Measurements from ENCODE around the gene TLR9. TPM values are rescaled to one million over a fixed set of nuclear protein-coding genes. Genes with fewer than 3 reads are reported as not detected.

TLR9 gene
- polyA plus RNA-seq, 1 of the 3 experiments (the other 2 are of a cell fraction), result 0.12 TPM

GRCh38 chr3:52221563-52222318 is 3.7 kb downstream of the TLR9 start:
- H3K9me2 ChIP-seq, result no peaks in the 10 kb centered on the region
- no peaks in the 10 kb centered on the region for H3K79me2 ChIP-seq (ENCODE audit: insufficient read depth)
- ChIA-PET POLR2A (interaction anchor here (0.9 kb wide), 1 partner anchor 58 kb away, joined by 3 read pairs; no protein-coding TSS in a partner anchor), CTCF (interaction anchor here (0.8 to 16.1 kb wide), 19 partner anchors 8 to 248 kb away, joined by 3 to 257 read pairs (median 8); partner anchors contain the start of genes ABHD14A, ABHD14B, PPM1M and TWF2)
- H3F3A ChIP-seq (replicated peaks; ENCODE audit: insufficient read depth), result peaks cover 12% of the 10 kb centered on the region
- no peak overlapping the region for H3K4me2 ChIP-seq
- H3K27me3 ChIP-seq (ENCODE audit: insufficient read depth), result no peaks in the 10 kb centered on the region
- H4K20me1 ChIP-seq (ENCODE audit: insufficient read depth), result no peaks in the 10 kb centered on the region
- WGBS (ENCODE audit: low lambda C conversion rate), result 90% methylated on average over 15 of the region's 34 CpGs
- TF ChIP-seq TAF1 (IDR thresholded peaks at IDR 0.05; ENCODE audit: borderline replicate concordance, low read depth, low read length) (no peak), RFX5 (IDR thresholded peaks at IDR 0.05; ENCODE audit: low read length) (no peak), JUND (IDR thresholded peaks at IDR 0.05) (no peak), PBX3 (IDR thresholded peaks at IDR 0.05) (no peak), TEAD4 (IDR thresholded peaks at IDR 0.05; ENCODE audit: borderline replicate concordance, insufficient read depth) (no peak), TCF12 (IDR thresholded peaks at IDR 0.05) (no peak), EP300 (IDR thresholded peaks at IDR 0.05; ENCODE audit: borderline replicate concordance in 1 of 2, low read depth in 1 of 2, low read length in 1 of 2) (no peak), RCOR1 (IDR thresholded peaks at IDR 0.05; ENCODE audit: low read length) (no peak), RXRA (IDR thresholded peaks at IDR 0.05; ENCODE audit: borderline replicate concordance, low read depth) (no peak), FOSL2 (IDR thresholded peaks at IDR 0.05; ENCODE audit: borderline replicate concordance, low read depth) (no peak), EZH2phosphoT487 (IDR thresholded peaks at IDR 0.05; ENCODE audit: borderline replicate concordance, low read depth) (no peak), NRF1 (IDR thresholded peaks at IDR 0.05; ENCODE audit: low read depth, low read length) (no peak), YY1 (IDR thresholded peaks at IDR 0.05; ENCODE audit: low read depth) (no peak), POLR2AphosphoS5 (IDR thresholded peaks at IDR 0.05; ENCODE audit: low read depth, low read length) (no peak)
- TF ChIP-seq, protein P1, sequence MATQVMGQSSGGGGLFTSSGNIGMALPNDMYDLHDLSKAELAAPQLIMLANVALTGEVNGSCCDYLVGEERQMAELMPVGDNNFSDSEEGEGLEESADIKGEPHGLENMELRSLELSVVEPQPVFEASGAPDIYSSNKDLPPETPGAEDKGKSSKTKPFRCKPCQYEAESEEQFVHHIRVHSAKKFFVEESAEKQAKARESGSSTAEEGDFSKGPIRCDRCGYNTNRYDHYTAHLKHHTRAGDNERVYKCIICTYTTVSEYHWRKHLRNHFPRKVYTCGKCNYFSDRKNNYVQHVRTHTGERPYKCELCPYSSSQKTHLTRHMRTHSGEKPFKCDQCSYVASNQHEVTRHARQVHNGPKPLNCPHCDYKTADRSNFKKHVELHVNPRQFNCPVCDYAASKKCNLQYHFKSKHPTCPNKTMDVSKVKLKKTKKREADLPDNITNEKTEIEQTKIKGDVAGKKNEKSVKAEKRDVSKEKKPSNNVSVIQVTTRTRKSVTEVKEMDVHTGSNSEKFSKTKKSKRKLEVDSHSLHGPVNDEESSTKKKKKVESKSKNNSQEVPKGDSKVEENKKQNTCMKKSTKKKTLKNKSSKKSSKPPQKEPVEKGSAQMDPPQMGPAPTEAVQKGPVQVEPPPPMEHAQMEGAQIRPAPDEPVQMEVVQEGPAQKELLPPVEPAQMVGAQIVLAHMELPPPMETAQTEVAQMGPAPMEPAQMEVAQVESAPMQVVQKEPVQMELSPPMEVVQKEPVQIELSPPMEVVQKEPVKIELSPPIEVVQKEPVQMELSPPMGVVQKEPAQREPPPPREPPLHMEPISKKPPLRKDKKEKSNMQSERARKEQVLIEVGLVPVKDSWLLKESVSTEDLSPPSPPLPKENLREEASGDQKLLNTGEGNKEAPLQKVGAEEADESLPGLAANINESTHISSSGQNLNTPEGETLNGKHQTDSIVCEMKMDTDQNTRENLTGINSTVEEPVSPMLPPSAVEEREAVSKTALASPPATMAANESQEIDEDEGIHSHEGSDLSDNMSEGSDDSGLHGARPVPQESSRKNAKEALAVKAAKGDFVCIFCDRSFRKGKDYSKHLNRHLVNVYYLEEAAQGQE (IDR thresholded peaks at IDR 0.05; ENCODE audit: low read depth, low read length), result no peak
- TF ChIP-seq, protein P2, sequence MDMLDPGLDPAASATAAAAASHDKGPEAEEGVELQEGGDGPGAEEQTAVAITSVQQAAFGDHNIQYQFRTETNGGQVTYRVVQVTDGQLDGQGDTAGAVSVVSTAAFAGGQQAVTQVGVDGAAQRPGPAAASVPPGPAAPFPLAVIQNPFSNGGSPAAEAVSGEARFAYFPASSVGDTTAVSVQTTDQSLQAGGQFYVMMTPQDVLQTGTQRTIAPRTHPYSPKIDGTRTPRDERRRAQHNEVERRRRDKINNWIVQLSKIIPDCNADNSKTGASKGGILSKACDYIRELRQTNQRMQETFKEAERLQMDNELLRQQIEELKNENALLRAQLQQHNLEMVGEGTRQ (IDR thresholded peaks at IDR 0.05; ENCODE audit: borderline replicate concordance, low read depth, low read length), result no peak
- TF ChIP-seq, protein P3, sequence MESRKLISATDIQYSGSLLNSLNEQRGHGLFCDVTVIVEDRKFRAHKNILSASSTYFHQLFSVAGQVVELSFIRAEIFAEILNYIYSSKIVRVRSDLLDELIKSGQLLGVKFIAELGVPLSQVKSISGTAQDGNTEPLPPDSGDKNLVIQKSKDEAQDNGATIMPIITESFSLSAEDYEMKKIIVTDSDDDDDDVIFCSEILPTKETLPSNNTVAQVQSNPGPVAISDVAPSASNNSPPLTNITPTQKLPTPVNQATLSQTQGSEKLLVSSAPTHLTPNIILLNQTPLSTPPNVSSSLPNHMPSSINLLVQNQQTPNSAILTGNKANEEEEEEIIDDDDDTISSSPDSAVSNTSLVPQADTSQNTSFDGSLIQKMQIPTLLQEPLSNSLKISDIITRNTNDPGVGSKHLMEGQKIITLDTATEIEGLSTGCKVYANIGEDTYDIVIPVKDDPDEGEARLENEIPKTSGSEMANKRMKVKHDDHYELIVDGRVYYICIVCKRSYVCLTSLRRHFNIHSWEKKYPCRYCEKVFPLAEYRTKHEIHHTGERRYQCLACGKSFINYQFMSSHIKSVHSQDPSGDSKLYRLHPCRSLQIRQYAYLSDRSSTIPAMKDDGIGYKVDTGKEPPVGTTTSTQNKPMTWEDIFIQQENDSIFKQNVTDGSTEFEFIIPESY (IDR thresholded peaks at IDR 0.05; ENCODE audit: borderline replicate concordance, low read depth), result no peak
- TF ChIP-seq, protein P4, sequence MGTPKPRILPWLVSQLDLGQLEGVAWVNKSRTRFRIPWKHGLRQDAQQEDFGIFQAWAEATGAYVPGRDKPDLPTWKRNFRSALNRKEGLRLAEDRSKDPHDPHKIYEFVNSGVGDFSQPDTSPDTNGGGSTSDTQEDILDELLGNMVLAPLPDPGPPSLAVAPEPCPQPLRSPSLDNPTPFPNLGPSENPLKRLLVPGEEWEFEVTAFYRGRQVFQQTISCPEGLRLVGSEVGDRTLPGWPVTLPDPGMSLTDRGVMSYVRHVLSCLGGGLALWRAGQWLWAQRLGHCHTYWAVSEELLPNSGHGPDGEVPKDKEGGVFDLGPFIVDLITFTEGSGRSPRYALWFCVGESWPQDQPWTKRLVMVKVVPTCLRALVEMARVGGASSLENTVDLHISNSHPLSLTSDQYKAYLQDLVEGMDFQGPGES (IDR thresholded peaks at IDR 0.05; ENCODE audit: low read depth, low read length), result no peak
- TF ChIP-seq, protein P5, sequence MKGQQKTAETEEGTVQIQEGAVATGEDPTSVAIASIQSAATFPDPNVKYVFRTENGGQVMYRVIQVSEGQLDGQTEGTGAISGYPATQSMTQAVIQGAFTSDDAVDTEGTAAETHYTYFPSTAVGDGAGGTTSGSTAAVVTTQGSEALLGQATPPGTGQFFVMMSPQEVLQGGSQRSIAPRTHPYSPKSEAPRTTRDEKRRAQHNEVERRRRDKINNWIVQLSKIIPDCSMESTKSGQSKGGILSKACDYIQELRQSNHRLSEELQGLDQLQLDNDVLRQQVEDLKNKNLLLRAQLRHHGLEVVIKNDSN (IDR thresholded peaks at IDR 0.05; ENCODE audit: borderline replicate concordance, low read depth), result no peak
- H3K27ac ChIP-seq (ENCODE audit: low read depth in 2 of 2, low read length in 1 of 2), result no peak overlapping the region
- H3K9ac ChIP-seq, result no peak overlapping the region
- no peaks in the 10 kb centered on the region for H3K36me3 ChIP-seq (replicated peaks in 1 of 2; ENCODE audit: control insufficient read depth in 1 of 2, insufficient read depth in 2 of 2, low read length in 1 of 2)
- peaks cover 8 to 16% of the 10 kb centered on the region in 2 experiments; a peak in 3 of 4 replicates for H3K4me1 ChIP-seq (ENCODE audit: control insufficient read depth in 1 of 2, insufficient read depth in 2 of 2, low read depth in 1 of 2, low read length in 1 of 2)
- no peaks in the 10 kb centered on the region for H3K9me3 ChIP-seq
- H2AFZ ChIP-seq (ENCODE audit: low read depth), result no peak overlapping the region
- DNase-seq, result no peak
- H3K4me3 ChIP-seq (ENCODE audit: low read depth in 2 of 2, low read length in 1 of 2), result no peak overlapping the region
